Neuron (in vitro differentiated cells): ENCODE results near the gene SPEG.
A peak's percentile ranks its signal among the peaks of the same experiment; 100 is the strongest.

Experiments
- H2AFZ ChIP-seq: one replicate; pipeline ENCODE4 v1.6.1; 2013; ENCODE audit warnings: low read depth, mild to moderate bottlenecking, inconsistent platforms, low read length, moderate library complexity
- H3K27me3 ChIP-seq: one replicate; pipeline ENCODE4 v1.6.1; 2013; ENCODE audit warnings: low read length; ENCODE audit not compliant: insufficient read depth
- H3K36me3 ChIP-seq: one replicate; pipeline ENCODE4 v1.6.1; 2013; ENCODE audit warnings: low read length; ENCODE audit not compliant: insufficient read depth
- H3K4me1 ChIP-seq: one replicate; pipeline ENCODE4 v1.6.1; 2013; ENCODE audit warnings: low read length; ENCODE audit not compliant: insufficient read depth
- H3K4me3 ChIP-seq: 2 replicates; pipeline ENCODE4 v1.5.1; 2013; ENCODE audit warnings: mild to moderate bottlenecking, low read length, moderate library complexity
- H3K9me3 ChIP-seq: one replicate; pipeline ENCODE4 v1.6.1; 2013; ENCODE audit warnings: low read length

SPEG gene

DNA sequence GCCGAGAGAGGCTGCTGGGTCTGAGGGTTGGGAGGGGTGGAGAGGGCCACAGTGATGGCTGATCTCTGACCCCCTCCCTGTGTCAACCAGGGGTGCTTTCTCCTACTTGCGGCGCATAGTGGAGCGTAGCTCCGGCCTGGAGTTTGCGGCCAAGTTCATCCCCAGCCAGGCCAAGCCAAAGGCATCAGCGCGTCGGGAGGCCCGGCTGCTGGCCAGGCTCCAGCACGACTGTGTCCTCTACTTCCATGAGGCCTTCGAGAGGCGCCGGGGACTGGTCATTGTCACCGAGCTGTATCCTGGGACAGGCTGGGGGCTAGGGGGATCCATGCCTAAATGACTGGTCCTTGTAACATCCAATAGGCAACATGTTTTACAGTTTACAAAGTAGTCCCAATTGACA is 43.2 kb downstream of the SPEG start:
- Histone ChIP-seq H3K4me1 (peaks cover 13% of the 10 kb centered on the region), H3K27me3 (peaks cover 12% of the 10 kb centered on the region), H3K4me3 (no peak overlapping the region), H3K36me3 (no peaks in the 10 kb centered on the region), H3K9me3 (no peaks in the 10 kb centered on the region), H2AFZ (no peak overlapping the region)

DNA sequence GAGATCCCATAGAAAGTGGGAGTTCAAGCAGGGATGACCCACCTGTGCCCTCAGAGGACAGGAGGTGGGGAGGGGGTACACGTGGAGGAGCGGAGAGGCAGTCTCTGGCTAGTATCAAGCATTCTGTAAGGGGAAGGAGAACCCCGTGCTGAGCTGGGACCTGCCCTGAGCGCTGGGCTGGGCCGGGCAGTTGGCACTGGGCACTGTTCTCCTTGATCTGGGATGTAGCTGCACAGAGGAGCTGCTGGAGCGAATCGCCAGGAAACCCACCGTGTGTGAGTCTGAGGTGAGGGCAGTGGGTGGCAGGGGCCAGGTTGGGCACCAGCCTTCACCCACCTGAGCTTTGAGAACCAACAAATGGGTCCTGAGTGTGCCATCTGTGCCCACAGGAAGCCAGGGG is 44.3 kb downstream of the SPEG start:
- Histone ChIP-seq H3K36me3 (no peaks in the 10 kb centered on the region), H3K4me3 (no peak overlapping the region), H3K27me3 (peaks cover 18% of the 10 kb centered on the region), H3K9me3 (no peaks in the 10 kb centered on the region), H2AFZ (no peak overlapping the region), H3K4me1 (peaks cover 14% of the 10 kb centered on the region)

DNA sequence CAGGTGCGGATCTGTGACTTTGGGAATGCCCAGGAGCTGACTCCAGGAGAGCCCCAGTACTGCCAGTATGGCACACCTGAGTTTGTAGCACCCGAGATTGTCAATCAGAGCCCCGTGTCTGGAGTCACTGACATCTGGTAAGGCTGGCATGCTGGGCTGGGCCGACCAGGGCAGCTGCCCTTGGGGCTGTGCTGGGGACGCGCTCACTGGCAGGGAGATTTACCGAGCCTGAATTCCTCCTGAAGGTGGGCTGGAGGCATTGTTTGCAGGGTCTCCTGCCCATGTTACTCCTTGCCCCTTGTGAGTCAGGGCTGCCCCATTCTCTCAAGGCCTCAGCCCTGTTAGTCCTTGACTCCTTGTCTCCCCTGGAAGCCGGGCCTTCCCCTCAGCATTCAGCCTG is 45.4 kb downstream of the SPEG start:
- Histone ChIP-seq H3K4me3 (no peak overlapping the region), H2AFZ (no peak overlapping the region), H3K9me3 (no peaks in the 10 kb centered on the region), H3K4me1 (peaks cover 20% of the 10 kb centered on the region), H3K36me3 (no peaks in the 10 kb centered on the region), H3K27me3 (peaks cover 28% of the 10 kb centered on the region)

DNA sequence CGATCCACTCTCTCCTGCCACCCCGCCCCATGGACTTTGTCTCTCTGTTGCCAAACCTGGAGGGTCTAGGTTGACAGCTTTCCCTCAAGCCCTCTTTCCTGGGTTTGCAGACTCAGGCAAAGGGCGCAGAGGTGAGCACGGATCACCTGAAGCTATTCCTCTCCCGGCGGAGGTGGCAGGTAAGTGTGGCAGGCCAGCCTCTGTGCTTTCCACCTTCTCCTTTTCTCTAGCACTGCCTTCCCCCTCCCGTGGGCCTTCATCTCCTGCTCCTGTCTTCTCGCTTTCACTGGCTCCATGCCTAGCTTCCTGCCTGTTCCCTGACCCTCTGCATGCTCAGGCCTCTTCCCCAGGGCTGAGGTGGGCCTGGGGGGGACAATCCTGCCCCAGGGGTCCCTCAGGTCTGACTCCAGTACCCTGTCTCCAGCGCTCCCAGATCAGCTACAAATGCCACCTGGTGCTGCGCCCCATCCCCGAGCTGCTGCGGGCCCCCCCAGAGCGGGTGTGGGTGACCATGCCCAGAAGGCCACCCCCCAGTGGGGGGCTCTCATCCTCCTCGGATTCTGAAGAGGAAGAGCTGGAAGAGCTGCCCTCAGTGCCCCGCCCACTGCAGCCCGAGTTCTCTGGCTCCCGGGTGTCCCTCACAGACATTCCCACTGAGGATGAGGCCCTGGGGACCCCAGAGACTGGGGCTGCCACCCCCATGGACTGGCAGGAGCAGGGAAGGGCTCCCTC is 48.2 kb downstream of the SPEG start:
- Histone ChIP-seq H2AFZ (no peak overlapping the region), H3K4me1 (peaks cover 17% of the 10 kb centered on the region), H3K36me3 (no peaks in the 10 kb centered on the region), H3K4me3 (no peak overlapping the region), H3K9me3 (no peaks in the 10 kb centered on the region), H3K27me3 (peaks cover 52% of the 10 kb centered on the region)

DNA sequence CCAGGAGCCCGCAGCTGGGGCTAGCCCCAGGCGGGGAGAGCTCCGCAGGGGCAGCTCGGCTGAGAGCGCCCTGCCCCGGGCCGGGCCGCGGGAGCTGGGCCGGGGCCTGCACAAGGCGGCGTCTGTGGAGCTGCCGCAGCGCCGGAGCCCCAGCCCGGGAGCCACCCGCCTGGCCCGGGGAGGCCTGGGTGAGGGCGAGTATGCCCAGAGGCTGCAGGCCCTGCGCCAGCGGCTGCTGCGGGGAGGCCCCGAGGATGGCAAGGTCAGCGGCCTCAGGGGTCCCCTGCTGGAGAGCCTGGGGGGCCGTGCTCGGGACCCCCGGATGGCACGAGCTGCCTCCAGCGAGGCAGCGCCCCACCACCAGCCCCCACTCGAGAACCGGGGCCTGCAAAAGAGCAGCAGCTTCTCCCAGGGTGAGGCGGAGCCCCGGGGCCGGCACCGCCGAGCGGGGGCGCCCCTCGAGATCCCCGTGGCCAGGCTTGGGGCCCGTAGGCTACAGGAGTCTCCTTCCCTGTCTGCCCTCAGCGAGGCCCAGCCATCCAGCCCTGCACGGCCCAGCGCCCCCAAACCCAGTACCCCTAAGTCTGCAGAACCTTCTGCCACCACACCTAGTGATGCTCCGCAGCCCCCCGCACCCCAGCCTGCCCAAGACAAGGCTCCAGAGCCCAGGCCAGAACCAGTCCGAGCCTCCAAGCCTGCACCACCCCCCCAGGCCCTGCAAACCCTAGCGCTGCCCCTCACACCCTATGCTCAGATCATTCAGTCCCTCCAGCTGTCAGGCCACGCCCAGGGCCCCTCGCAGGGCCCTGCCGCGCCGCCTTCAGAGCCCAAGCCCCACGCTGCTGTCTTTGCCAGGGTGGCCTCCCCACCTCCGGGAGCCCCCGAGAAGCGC is 49.1 kb downstream of the SPEG start:
- H3K36me3 ChIP-seq, result no peaks in the 10 kb centered on the region
- H3K9me3 ChIP-seq, result no peaks in the 10 kb centered on the region
- H3K4me1 ChIP-seq, result peaks cover 17% of the 10 kb centered on the region
- peak overlapping the region; percentile 24 for H2AFZ ChIP-seq
- H3K4me3 ChIP-seq, result no peak overlapping the region
- H3K27me3 ChIP-seq, result peaks cover 61% of the 10 kb centered on the region

DNA sequence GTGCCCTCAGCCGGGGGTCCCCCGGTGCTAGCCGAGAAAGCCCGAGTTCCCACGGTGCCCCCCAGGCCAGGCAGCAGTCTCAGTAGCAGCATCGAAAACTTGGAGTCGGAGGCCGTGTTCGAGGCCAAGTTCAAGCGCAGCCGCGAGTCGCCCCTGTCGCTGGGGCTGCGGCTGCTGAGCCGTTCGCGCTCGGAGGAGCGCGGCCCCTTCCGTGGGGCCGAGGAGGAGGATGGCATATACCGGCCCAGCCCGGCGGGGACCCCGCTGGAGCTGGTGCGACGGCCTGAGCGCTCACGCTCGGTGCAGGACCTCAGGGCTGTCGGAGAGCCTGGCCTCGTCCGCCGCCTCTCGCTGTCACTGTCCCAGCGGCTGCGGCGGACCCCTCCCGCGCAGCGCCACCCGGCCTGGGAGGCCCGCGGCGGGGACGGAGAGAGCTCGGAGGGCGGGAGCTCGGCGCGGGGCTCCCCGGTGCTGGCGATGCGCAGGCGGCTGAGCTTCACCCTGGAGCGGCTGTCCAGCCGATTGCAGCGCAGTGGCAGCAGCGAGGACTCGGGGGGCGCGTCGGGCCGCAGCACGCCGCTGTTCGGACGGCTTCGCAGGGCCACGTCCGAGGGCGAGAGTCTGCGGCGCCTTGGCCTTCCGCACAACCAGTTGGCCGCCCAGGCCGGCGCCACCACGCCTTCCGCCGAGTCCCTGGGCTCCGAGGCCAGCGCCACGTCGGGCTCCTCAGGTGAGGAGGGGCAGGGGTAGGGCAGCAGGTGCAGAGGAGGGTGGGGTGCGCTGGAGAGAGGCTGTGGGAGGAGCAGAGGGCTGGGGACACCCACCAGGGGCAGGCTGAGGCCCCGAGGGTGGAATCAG is 49.9 kb downstream of the SPEG start:
- H3K36me3 ChIP-seq, result no peaks in the 10 kb centered on the region
- H3K9me3 ChIP-seq, result no peaks in the 10 kb centered on the region
- peak overlapping the region; percentile 24 for H2AFZ ChIP-seq
- H3K4me3 ChIP-seq, result peak overlapping the region; percentile 7
- peaks cover 17% of the 10 kb centered on the region for H3K4me1 ChIP-seq
- H3K27me3 ChIP-seq, result peaks cover 61% of the 10 kb centered on the region

DNA sequence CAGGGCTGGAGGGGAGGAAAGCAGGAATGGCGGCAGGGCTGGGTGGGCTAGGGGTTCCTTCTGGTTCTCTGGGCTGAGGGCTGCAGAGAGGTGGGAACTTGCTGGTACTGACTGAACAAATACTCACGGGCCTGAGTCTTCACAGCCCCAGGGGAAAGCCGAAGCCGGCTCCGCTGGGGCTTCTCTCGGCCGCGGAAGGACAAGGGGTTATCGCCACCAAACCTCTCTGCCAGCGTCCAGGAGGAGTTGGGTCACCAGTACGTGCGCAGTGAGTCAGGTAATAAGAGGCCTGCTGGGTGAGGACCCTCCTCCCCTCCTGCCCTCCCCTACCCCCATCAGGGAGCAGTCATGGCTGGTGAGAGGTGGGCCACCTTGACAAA is 50.5 kb downstream of the SPEG start:
- Histone ChIP-seq H3K27me3 (peaks cover 61% of the 10 kb centered on the region), H3K4me1 (peaks cover 17% of the 10 kb centered on the region), H3K36me3 (no peaks in the 10 kb centered on the region), H3K9me3 (no peaks in the 10 kb centered on the region), H2AFZ (no peak overlapping the region), H3K4me3 (no peak overlapping the region)

DNA sequence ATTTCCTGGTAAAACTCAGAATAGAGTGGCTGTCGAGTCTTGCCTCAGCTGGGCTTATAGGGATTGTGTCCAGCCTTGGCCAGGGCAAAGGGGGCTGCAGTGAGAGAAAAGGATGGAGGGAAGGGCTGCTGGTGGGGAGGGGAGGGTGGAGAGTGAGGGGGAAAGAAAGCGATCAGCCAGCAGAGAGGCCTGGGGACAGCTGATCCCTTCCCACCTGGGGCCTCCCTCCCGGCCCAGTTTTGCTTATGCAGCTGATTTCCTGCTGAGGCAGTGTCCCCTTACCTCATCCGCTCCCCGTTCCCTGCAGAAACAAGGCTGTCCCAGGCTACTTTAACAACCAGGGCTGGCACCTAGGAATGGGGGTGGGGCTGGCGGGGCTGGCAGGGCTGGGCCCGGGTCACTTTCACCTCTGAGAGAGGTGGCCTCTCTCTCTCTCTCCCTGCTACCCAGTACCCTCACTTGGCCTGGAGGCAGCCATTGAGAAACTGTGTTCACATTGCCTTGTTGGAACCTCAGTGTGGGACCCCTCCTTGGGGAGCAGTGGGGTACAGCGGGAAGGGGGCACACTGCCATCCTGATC is 51.8 kb downstream of the SPEG start:
- H3K9me3 ChIP-seq, result no peaks in the 10 kb centered on the region
- no peak overlapping the region for H2AFZ ChIP-seq
- no peak overlapping the region for H3K4me3 ChIP-seq
- peaks cover 17% of the 10 kb centered on the region for H3K4me1 ChIP-seq
- H3K36me3 ChIP-seq, result no peaks in the 10 kb centered on the region
- peaks cover 61% of the 10 kb centered on the region for H3K27me3 ChIP-seq

DNA sequence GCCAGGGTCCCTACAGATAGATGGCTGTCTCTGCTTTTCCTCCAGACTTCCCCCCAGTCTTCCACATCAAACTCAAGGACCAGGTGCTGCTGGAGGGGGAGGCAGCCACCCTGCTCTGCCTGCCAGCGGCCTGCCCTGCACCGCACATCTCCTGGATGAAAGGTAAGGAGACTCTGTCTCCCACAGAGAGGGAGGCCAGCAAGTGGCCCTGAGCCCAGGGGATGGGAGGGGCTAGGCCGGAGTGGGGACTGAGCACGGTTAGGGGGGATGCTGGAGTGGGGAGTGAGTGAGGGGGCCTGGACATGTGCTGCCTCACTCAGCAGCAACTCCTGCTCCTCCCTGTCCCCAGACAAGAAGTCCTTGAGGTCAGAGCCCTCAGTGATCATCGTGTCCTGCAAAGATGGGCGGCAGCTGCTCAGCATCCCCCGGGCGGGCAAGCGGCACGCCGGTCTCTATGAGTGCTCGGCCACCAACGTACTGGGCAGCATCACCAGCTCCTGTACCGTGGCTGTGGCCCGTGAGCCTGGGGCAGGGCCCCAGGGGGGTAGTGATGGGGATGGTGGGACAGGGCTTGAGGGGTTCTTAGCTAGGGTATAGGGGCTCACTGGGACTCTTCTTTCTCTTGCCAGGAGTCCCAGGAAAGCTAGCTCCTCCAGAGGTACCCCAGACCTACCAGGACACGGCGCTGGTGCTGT is 53.7 kb downstream of the SPEG start:
- Histone ChIP-seq H3K4me1 (peaks cover 17% of the 10 kb centered on the region), H3K27me3 (peaks cover 62% of the 10 kb centered on the region), H3K36me3 (no peaks in the 10 kb centered on the region), H3K9me3 (no peaks in the 10 kb centered on the region), H2AFZ (no peak overlapping the region), H3K4me3 (no peak overlapping the region)

DNA sequence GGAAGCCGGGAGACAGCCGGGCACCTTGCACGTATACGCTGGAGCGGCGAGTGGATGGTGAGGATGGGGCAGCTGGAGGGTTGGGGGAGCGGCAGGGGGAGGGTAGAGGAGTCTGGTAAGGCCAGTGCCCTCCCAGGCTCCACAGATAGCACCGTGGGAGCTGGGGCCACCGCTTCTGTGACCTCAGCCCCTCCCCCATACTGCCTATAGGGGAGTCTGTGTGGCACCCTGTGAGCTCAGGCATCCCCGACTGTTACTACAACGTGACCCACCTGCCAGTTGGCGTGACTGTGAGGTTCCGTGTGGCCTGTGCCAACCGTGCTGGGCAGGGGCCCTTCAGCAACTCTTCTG is 54.2 kb downstream of the SPEG start:
- no peaks in the 10 kb centered on the region for H3K36me3 ChIP-seq
- no peaks in the 10 kb centered on the region for H3K9me3 ChIP-seq
- no peak overlapping the region for H2AFZ ChIP-seq
- peaks cover 64% of the 10 kb centered on the region for H3K27me3 ChIP-seq
- H3K4me3 ChIP-seq, result no peak overlapping the region
- peaks cover 17% of the 10 kb centered on the region for H3K4me1 ChIP-seq

DNA sequence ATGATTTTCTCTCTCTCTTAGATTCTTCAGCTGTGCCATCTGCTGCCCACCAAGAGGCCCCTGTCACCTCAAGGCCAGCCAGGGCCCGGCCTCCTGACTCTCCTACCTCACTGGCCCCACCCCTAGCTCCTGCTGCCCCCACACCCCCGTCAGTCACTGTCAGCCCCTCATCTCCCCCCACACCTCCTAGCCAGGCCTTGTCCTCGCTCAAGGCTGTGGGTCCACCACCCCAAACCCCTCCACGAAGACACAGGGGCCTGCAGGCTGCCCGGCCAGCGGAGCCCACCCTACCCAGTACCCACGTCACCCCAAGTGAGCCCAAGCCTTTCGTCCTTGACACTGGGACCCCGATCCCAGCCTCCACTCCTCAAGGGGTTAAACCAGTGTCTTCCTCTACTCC is 54.7 kb downstream of the SPEG start:
- Histone ChIP-seq H3K4me3 (no peak overlapping the region), H3K4me1 (peaks cover 12% of the 10 kb centered on the region), H3K9me3 (no peaks in the 10 kb centered on the region), H2AFZ (no peak overlapping the region), H3K36me3 (no peaks in the 10 kb centered on the region), H3K27me3 (peaks cover 62% of the 10 kb centered on the region)

DNA sequence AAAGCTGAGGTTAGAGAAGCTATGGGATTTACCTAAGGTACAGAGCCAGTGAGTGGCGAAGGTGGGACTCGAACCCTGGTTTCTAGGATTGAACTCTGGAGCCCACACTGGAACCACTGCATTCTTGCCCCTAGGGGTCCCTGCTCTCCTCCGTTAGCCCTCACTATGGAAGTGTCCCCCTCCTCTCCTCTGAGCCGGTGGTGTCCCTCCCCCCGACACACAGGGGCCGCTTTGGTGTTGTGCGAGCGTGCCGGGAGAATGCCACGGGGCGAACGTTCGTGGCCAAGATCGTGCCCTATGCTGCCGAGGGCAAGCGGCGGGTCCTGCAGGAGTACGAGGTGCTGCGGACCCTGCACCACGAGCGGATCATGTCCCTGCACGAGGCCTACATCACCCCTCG is 55.5 kb downstream of the SPEG start:
- Histone ChIP-seq H3K4me3 (no peak overlapping the region), H3K36me3 (no peaks in the 10 kb centered on the region), H3K4me1 (peaks cover 10% of the 10 kb centered on the region), H3K9me3 (no peaks in the 10 kb centered on the region), H3K27me3 (peaks cover 63% of the 10 kb centered on the region), H2AFZ (no peak overlapping the region)
